ENCODE measurements around the gene EDN1. TPM values are rescaled to one million over a fixed set of nuclear protein-coding genes. Genes with fewer than 3 reads are reported as not detected.

The EDN1 gene
- total RNA-seq, 2 donors from 2014 or later: 15.6 to 20.4 TPM

- no peaks in the 10 kb centered on the region for H3K4me1 ChIP-seq (replicated peaks)
- no peak overlapping the region for H3K27ac ChIP-seq
- no peaks in the 10 kb centered on the region for H3K36me3 ChIP-seq
- intact Hi-C loops (cut with DNase I): no loop called here
- 97% methylated on average over 1 of the region's 1 CpG for WGBS
- no peak overlapping the region for H3K4me3 ChIP-seq
- no peaks in the 10 kb centered on the region for H3K9me3 ChIP-seq
- no peaks in the 10 kb centered on the region for H3K27me3 ChIP-seq (replicated peaks; ENCODE audit: insufficient read depth)
- no peak for DNase-seq (ENCODE audit: low spot score)
- no peak for TF ChIP-seq POLR2AphosphoS5 (IDR thresholded peaks at IDR 0.05)
- TF ChIP-seq CTCF (IDR thresholded peaks at IDR 0.05): no peak
- no peak for TF ChIP-seq POLR2A (IDR thresholded peaks at IDR 0.05)
Observed at GRCh38 chr6:12264671-12265070, 25.5 kb upstream of the EDN1 start.

GRCh38 chr6:12265296-12265695 lies 24.9 kb upstream of the EDN1 start:
- no peaks in the 10 kb centered on the region for H3K4me1 ChIP-seq (replicated peaks)
- WGBS: 75% methylated on average over 1 of the region's 1 CpG
- H3K27ac ChIP-seq: no peak overlapping the region
- TF ChIP-seq CTCF (IDR thresholded peaks at IDR 0.05) (no peak), POLR2A (IDR thresholded peaks at IDR 0.05) (no peak), POLR2AphosphoS5 (IDR thresholded peaks at IDR 0.05) (no peak)
- no peak for DNase-seq (ENCODE audit: low spot score)
- no peaks in the 10 kb centered on the region for H3K9me3 ChIP-seq
- no peaks in the 10 kb centered on the region for H3K27me3 ChIP-seq (replicated peaks; ENCODE audit: insufficient read depth)
- no peaks in the 10 kb centered on the region for H3K36me3 ChIP-seq
- intact Hi-C loops (cut with DNase I): no loop called here
- H3K4me3 ChIP-seq: no peak overlapping the region

GRCh38 chr6:12265791-12266190 lies 24.4 kb upstream of the EDN1 start:
- H3K9me3 ChIP-seq: no peaks in the 10 kb centered on the region
- no peak overlapping the region for H3K4me3 ChIP-seq
- H3K27me3 ChIP-seq (replicated peaks; ENCODE audit: insufficient read depth): no peaks in the 10 kb centered on the region
- DNase-seq (ENCODE audit: low spot score): no peak
- 92% methylated on average over 2 of the region's 2 CpGs for WGBS
- TF ChIP-seq POLR2AphosphoS5 (IDR thresholded peaks at IDR 0.05) (no peak), POLR2A (IDR thresholded peaks at IDR 0.05) (no peak), CTCF (IDR thresholded peaks at IDR 0.05) (no peak)
- intact Hi-C loops (cut with DNase I): no loop called here
- no peaks in the 10 kb centered on the region for H3K36me3 ChIP-seq
- no peaks in the 10 kb centered on the region for H3K4me1 ChIP-seq (replicated peaks)
- H3K27ac ChIP-seq: no peak overlapping the region

GRCh38 chr6:12266571-12266970 lies 23.6 kb upstream of the EDN1 start:
- Histone ChIP-seq H3K27me3 (replicated peaks; ENCODE audit: insufficient read depth) (no peaks in the 10 kb centered on the region), H3K4me3 (no peak overlapping the region), H3K36me3 (no peaks in the 10 kb centered on the region), H3K27ac (no peak overlapping the region), H3K4me1 (replicated peaks) (no peaks in the 10 kb centered on the region), H3K9me3 (no peaks in the 10 kb centered on the region)
- TF ChIP-seq POLR2A (IDR thresholded peaks at IDR 0.05): no peak
- TF ChIP-seq CTCF (IDR thresholded peaks at IDR 0.05): no peak
- TF ChIP-seq POLR2AphosphoS5 (IDR thresholded peaks at IDR 0.05): no peak
- 76% methylated on average over 2 of the region's 2 CpGs for WGBS
- intact Hi-C loops (cut with DNase I): no loop called here
- no peak for DNase-seq (ENCODE audit: low spot score)

- intact Hi-C loops (cut with DNase I): no loop called here
- Histone ChIP-seq H3K36me3 (no peaks in the 10 kb centered on the region), H3K27ac (no peak overlapping the region), H3K4me3 (no peak overlapping the region), H3K9me3 (no peaks in the 10 kb centered on the region), H3K27me3 (replicated peaks; ENCODE audit: insufficient read depth) (no peaks in the 10 kb centered on the region), H3K4me1 (replicated peaks) (no peaks in the 10 kb centered on the region)
- WGBS: 71% methylated on average over 2 of the region's 2 CpGs
- TF ChIP-seq POLR2AphosphoS5 (IDR thresholded peaks at IDR 0.05): no peak
- TF ChIP-seq CTCF (IDR thresholded peaks at IDR 0.05): no peak
- TF ChIP-seq POLR2A (IDR thresholded peaks at IDR 0.05): no peak
- no peak for DNase-seq (ENCODE audit: low spot score)
Observed at GRCh38 chr6:12269110-12269509, 21.1 kb upstream of the EDN1 start.
